Nephron (organoid): Measurements from ENCODE around the gene CCDC138.

Experiments
- H3K27ac Mint-ChIP-seq, 3 experiments: 2 replicates each; pipeline ENCODE4 v1.8.0; 2020; ENCODE audit warnings: mixed read lengths in 3 of 3, mild to moderate bottlenecking in 2 of 3, moderate library complexity in 1 of 3
- H3K27me3 Mint-ChIP-seq: 2 replicates; pipeline ENCODE4 v1.8.0; 2021; ENCODE audit warnings: low read depth, mild to moderate bottlenecking, moderate library complexity, mixed read lengths
- H3K36me3 Mint-ChIP-seq: 2 replicates; pipeline ENCODE4 v1.8.0; 2020; ENCODE audit warnings: low read depth, mixed read lengths
- H3K4me1 Mint-ChIP-seq: 2 replicates; pipeline ENCODE4 v1.8.0; 2020; ENCODE audit warnings: mixed read lengths
- H3K4me3 Mint-ChIP-seq, 3 experiments: 2 replicates each; pipeline ENCODE4 v1.8.0; 2020; ENCODE audit warnings: mild to moderate bottlenecking in 3 of 3, mixed read lengths in 3 of 3, moderate library complexity in 2 of 3
- H3K9me3 Mint-ChIP-seq: 2 replicates; pipeline ENCODE4 v1.8.0; 2020; ENCODE audit warnings: mixed read lengths
- TF ChIP-seq, protein P1 (sequence below), 3 experiments: fragments of 200-600 bp; sonication (generic); IDR thresholded peaks; one replicate each; pipeline ENCODE4 v1.5.0; 2021; ENCODE audit warnings: antibody characterized with exemption in 3 of 3; ENCODE audit not compliant: unreplicated experiment in 3 of 3

The CCDC138 gene

DNA sequence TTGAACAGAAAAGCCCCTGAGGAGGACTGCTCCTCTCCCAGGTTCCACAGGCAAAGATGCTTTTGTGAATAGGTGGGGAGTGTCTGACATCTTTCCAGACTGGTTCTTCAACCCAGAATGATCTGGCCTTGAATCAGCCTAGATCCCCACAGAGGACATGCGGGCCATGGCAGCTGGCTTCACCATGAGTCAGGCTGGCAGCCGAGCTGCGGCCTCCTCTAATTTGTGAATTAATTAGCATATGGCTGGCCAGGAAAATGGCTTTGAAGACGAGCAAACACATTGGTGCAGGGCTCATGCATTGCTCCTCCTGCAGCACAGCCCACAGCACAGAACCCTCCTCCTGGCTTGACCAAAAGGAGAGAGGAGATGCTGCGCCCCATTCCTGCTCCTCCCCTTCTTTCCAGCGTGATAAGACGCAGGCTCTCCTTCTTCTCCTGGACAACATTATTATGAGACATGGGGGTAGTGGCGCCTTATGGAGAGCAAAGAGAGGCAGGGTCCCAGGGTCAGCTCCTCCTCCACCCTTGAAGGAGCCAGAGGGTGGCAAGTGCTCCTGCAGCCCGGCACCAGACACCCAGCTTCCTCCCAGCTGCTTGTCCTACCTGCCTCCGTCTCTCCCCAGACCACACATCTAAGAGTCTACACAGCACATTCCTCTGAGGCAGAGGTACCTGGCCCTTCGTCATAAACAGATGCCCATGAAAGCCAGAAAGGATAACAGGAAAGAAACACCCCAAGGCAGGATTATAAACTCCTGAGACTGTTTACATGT is 135.8 kb downstream of the CCDC138 start:
- peaks cover 9% of the 10 kb centered on the region for H3K4me1 Mint-ChIP-seq
- H3K27ac Mint-ChIP-seq = no peak overlapping the region
- H3K36me3 Mint-ChIP-seq = no peaks in the 10 kb centered on the region
- H3K9me3 Mint-ChIP-seq = no peaks in the 10 kb centered on the region
- peaks cover 30% of the 10 kb centered on the region for H3K27me3 Mint-ChIP-seq
- TF ChIP-seq, protein P1, sequence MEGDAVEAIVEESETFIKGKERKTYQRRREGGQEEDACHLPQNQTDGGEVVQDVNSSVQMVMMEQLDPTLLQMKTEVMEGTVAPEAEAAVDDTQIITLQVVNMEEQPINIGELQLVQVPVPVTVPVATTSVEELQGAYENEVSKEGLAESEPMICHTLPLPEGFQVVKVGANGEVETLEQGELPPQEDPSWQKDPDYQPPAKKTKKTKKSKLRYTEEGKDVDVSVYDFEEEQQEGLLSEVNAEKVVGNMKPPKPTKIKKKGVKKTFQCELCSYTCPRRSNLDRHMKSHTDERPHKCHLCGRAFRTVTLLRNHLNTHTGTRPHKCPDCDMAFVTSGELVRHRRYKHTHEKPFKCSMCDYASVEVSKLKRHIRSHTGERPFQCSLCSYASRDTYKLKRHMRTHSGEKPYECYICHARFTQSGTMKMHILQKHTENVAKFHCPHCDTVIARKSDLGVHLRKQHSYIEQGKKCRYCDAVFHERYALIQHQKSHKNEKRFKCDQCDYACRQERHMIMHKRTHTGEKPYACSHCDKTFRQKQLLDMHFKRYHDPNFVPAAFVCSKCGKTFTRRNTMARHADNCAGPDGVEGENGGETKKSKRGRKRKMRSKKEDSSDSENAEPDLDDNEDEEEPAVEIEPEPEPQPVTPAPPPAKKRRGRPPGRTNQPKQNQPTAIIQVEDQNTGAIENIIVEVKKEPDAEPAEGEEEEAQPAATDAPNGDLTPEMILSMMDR (IDR thresholded peaks at IDR 0.05; ENCODE audit: unreplicated experiment in 3 of 3) = no peak
- H3K4me3 Mint-ChIP-seq = no peak overlapping the region

DNA sequence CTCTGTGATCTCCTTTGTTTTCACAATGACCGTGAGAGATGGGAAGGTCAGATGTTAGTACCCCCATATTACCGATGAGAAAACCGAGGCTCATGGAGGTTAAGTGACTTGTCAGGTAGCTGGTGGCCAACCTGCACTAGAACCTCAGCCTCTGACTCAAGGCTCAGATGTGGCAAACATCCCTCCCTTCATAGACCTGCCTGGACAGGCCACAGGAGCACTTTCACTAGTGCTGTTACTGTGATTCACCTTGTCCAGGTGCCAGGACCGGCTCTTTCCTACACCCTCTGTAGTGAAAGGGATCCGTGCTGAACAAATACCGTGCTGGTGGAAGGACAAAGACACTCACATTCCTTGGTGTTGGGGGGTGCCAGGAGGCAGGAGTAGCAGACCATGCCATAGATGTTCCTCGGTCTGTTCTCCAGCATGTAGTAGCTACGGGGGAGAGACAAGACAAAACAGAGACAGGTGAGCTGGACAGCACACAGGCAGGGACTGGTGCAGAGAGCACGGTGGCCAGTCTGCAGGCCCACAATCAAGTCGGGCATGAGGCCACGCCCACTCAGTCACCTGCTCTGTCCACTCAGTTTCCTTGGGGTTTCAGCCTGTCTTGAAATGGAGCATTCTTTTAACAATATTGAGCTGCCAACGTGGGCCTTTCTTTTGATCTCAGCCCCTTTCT is 136.6 kb downstream of the CCDC138 start:
- TF ChIP-seq, protein P1 (IDR thresholded peaks at IDR 0.05; ENCODE audit: unreplicated experiment in 3 of 3) = no peak
- Mint-ChIP-seq H3K4me3 (no peak overlapping the region), H3K36me3 (no peaks in the 10 kb centered on the region), H3K27me3 (peaks cover 35% of the 10 kb centered on the region), H3K4me1 (peaks cover 6% of the 10 kb centered on the region), H3K9me3 (no peaks in the 10 kb centered on the region), H3K27ac (no peak overlapping the region)

DNA sequence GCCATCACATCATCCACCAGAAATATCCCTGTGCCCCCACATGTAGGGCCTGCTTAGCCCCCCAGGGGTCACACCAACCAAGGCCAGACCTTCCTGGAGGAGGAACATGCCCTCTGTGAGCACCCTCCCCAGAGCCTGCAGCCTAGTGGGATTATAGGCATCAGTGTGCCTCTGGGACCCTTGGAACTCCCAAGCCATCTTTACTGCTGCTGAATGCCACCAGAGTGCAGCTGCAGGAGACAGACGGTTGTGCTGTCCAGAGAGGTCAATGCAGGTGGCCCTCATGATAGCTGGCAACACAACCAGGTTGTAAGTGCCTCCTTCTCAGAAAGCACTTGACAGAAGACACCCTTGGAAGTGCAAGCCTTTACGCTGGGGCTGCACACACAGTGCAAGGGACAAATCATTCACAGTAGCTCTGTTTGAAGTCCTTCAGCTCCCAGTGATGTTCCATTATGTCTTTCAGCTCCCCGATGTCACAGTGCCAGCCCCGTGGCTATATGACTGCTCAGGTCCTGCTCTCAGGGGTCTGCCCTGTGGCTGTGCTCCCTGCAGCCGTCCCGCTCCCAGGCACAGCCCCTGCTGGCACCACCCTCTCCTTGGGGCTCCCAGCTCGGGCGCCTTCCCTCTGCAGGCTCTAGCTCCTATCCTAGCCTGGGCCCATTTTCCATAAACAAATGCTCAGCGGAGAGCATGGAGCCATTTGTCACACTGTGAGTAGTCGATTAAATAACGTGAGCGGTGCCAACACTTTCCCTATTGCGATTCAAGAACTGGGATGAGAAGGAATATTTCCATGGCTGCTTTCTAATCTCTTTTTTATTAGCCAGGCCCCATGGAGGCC is 137.4 kb downstream of the CCDC138 start:
- Mint-ChIP-seq H3K9me3 (no peaks in the 10 kb centered on the region), H3K27ac (peak overlapping the region in 2 of 3 experiments; percentile 49 to 56), H3K27me3 (peaks cover 35% of the 10 kb centered on the region), H3K36me3 (no peaks in the 10 kb centered on the region), H3K4me3 (no peak overlapping the region), H3K4me1 (peaks cover 6% of the 10 kb centered on the region)
- TF ChIP-seq, protein P1 (IDR thresholded peaks at IDR 0.05; ENCODE audit: unreplicated experiment in 3 of 3) = no peak

DNA sequence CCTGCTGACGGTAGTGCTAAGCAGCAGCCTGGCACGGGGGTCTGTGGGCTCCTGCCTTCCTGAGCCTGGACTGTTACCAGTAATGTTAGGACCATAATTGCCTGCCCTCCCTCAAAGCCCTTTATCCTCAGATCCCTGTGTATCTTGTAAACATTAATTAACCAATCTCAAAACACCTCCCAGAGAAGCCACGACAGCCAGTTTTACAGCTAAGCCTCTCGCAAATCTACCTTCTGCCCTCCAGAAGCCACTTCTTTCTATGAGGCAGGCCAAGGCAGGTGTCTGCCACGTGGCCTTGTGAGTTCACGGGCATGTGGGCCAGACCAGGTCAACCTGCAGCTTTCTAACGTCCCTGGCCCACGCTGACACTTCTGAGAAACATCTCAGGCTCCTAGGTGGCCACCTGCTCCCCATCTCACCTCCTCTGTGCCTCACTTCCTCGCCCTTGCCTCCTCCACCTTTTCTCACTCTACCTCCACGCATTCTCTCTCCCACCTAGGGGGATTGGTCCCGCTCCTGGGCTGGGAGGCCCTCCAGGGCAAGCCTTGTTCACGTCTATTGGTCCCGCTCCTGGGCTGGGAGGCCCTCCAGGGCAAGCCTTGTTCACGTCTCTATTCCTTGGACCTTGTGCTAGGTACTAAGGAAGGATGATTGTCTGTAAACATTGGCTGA is 138.1 kb downstream of the CCDC138 start:
- peaks cover 39% of the 10 kb centered on the region for H3K27me3 Mint-ChIP-seq
- H3K27ac Mint-ChIP-seq = peak overlapping the region in 2 of 3 experiments; percentile 49 to 56
- H3K36me3 Mint-ChIP-seq = no peaks in the 10 kb centered on the region
- TF ChIP-seq, protein P1 (IDR thresholded peaks at IDR 0.05; ENCODE audit: unreplicated experiment in 3 of 3) = no peak
- H3K9me3 Mint-ChIP-seq = no peaks in the 10 kb centered on the region
- peaks cover 10% of the 10 kb centered on the region for H3K4me1 Mint-ChIP-seq
- H3K4me3 Mint-ChIP-seq = no peak overlapping the region

DNA sequence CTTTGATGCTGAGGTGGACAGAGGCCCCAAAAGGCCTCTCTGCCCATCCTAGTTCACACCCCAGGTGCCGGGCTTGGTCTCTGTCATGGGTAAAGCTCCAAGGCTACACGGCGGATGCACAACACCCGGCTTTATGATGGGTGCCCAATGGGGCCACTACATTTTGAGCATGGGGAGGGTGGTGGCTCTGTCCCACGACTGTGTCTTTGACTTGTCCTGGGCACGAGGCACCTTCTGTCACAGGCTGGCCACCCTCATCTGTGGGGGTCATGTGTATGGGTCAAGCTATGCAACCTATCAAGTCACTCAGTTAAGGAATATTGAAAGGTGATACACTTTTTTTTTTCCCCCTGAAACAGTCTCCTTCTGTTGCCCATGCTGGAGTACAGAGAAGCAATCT is 138.7 kb downstream of the CCDC138 start:
- Mint-ChIP-seq H3K9me3 (no peaks in the 10 kb centered on the region), H3K27me3 (peaks cover 39% of the 10 kb centered on the region), H3K27ac (no peak overlapping the region), H3K4me3 (no peak overlapping the region), H3K36me3 (no peaks in the 10 kb centered on the region), H3K4me1 (peaks cover 14% of the 10 kb centered on the region)
- TF ChIP-seq, protein P1 (IDR thresholded peaks at IDR 0.05; ENCODE audit: unreplicated experiment in 3 of 3) = no peak
